GM21447 (cell line): ENCODE results near the gene NUP62.
"Not testable (repeated sequence)": the region's sequence is repeated elsewhere in the genome, so short reads cannot be mapped to it uniquely, and the experiment has no call there.

Experiments used
- ATAC-seq: cut with Tn5 transposase; IDR thresholded peaks from one replicate; pipeline ENCODE4 v1.9.1; 2021; ENCODE audit not compliant: unreplicated experiment

NUP62 gene

DNA sequence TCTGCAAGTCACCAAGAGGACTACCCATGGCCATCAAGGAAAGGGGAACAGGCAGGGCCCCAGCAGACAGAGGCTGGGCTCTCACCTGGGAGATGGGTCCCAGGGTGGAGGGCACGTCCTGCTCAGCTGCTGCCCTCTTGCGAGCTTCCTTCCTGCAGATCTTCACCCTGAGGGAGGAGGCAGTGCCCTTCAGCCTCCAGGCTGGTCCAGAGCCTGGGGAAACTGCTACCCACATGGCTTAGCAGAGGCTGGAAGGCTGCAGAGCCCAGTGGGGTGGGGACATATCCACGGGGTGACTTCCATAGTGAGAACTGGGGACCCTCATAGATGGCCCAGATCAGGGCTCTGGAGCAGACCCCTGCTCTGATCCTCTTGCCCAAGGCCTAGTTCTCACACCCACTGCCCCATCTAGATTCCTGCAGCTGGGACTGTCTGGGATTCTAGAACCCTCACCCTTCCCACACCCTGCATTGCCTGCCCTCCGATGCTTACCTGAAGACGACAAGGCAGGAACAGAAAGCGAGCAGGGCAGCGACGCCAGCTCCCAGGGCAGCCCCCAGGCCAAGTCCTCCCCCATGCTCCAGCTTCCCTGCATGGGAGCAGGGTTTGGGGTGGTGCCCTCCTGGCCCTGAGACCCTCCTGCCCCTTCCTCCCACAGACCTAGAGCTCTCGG lies 22.6 kb upstream of the NUP62 start:
- no peak for ATAC-seq

DNA sequence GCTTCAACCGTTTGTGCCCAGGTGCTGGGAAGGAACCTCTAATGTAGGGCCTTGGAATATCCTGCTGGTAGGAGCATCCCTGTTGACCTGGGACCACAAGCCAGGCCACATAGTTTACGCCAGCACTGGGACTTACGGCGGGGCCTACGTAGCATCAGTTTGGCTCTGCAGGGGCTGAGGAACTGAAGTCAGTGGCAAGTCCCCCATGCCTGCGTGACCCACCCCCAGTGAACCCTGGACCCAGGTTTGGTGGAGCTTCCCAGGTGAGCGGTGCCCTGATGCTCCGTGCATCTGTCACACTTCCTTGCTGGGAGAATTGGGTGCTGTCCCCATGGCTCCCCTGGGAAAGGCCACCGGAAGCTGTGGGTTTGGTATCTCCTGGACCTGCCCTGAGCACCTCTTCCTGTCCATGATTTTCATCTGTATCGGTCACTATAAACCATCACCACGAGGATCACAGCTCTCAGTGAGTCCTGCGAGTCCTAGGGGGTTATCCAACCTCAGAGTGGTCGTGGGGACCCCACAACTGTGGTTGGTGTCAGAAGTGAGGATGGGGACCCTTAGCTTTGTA lies 21.7 kb upstream of the NUP62 start:
- ATAC-seq: no peak

DNA sequence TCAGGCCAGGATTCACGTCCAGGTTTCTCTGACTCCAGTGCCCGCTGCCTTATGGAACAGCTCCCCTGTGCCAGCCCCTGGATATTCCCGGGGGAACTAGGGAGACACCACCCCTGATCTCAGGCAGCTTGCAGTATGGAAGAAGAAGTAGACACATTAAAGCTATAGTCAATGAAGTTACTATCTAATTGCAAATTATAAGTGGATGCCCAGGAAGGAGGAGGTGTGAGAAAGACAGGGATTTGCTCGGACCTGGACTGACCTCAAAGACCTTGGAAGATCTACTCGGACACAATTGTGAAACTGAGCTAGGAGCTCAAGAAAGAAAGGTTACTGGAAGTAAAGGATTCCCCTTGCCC lies 21.3 kb upstream of the NUP62 start:
- no peak for ATAC-seq

DNA sequence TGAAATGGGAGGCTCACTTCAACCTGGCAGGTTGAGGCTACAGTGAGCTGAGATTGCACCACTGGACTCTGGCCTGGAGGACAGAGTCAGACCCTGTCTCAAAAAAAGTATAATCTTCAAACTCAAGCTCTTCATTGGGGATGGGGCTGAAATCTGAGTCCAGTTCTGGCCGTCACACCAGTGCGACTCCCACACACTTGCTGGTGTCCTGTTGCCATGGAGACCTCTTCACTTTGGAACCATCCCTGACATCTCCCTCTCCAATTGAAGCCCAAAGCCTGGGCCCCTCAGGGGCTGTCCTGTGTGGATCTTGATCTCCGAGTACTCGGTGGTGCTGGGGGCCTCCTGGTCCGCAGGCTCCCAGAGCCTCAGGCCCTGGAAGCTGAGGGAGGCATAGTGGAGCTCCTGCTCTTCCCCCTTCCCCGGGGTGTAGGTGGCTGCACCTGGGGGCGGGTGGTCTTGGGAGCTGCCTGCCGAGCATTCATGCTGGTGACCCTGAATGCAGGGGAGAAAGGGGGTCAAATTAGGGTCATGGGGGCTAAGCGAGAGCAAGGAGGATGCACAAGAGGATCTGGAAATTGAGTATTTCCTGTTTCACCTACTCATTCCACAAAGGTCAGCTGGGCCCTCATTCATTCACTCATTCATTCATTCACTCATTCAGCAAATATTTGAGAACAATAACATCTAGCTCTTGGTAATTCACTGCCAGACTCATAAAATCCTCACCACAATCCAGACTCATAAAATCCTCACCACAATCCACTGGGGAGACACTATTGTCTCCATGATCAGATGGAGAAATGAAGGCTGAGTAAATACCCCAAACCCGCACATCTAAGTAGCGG lies 20.7 kb upstream of the NUP62 start:
- ATAC-seq: no peak

DNA sequence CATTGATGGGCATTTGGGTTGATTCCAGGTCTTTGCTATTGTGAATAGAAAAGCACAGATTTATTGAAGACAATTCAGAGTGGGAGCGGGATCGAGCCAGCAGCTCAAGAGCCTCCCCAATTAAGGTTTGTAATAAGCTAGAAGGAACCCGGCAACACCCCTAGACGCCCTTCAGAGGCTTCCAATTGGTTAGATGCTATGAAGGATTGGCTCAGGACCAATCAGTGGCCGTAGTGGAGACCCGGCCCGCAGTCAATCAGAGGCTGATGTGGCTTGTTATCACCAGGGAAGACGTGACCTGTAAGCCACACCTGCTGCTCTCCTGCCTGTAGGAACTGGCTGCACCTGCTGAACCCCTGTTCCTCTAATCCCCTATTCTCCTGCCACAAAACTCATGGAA lies 17.1 kb upstream of the NUP62 start:
- no peak for ATAC-seq

DNA sequence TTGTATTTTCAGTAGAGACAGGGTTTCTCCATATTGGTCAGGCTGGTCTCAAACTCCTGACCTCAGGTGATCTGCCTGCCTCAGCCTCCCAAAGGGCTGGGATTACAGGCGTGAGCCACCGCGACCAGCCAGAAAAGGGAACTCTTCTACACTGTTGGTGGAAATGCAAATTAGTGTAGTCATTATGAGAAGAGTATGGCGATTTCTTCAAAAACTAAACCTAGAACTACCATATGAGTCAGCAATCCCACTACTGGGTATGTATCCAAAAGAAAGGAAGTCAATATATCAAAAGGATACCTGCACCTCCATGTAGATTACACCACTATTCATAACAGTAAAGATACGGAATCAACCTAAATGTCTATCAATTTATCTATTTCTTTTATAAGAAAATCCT lies 15.3 kb upstream of the NUP62 start:
- not testable (repeated sequence) for ATAC-seq

DNA sequence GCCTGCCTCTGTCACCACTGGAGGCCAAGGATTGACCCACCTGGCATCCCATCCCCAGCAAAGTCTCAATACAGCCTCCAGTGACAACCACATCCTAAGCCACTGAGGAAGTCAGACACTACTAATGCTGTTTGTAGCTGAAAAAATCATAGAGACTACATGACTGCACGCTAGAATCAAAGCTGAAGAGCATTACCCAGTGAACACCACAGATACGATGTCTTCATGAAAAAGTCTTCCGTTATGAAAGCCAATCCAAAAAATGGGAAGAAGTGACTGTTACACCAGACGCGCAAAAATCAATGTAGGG lies 11.1 kb upstream of the NUP62 start:
- no peak for ATAC-seq

DNA sequence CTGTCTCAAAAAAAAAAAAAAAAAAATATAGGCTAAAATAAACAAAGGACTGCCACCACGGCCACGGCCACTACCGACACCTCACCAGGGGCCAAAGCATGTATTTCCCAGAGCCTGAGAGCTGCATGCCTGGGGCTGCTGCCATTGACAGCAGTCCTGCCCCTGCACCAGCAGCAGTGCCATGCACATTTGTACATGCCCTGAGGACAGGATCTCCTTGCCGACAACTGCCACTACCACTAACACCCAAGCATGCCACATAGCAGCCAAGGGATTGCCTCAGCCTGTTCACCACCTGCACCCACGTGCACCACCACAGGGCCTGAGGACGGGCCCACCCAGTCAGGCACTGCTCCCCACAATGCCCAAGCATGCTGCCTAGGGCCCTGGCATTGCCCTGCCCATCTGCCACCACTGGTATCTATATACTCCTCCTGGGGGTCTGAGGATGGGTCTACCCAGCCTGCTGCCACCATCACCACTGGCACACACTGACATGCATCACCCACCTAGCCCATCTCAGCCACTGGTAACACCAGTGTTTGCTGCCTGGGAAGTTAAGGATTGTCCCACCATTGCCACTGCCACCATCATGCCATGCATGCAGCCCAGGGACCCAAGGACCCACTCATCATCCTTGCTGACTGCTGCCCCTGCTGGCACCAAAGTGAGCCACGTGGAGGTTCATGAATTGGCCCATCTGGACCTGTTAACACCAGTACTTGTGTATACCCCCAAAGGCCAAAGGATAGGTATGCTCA lies 10.6 kb upstream of the NUP62 start:
- ATAC-seq: no peak

DNA sequence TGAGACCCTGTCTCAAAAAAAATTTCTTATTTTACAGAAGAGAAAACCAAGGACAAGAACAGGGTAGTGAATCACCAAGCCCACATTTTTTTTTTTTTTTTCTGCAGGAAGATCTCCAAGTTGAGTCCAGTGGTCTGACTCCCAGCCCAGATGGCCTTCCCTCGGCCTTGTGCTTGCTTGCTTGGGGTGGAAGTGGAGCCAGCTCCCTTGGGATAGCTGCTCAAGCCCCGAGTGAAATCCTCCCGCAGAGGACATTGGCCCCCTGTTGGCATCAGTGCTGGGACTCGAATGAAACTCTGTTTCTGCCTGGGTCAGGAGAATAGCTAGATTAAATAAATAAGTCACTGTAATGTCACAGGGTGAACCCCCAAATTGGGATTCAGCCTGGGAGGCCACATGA lies 9.4 kb upstream of the NUP62 start:
- ATAC-seq: no peak

DNA sequence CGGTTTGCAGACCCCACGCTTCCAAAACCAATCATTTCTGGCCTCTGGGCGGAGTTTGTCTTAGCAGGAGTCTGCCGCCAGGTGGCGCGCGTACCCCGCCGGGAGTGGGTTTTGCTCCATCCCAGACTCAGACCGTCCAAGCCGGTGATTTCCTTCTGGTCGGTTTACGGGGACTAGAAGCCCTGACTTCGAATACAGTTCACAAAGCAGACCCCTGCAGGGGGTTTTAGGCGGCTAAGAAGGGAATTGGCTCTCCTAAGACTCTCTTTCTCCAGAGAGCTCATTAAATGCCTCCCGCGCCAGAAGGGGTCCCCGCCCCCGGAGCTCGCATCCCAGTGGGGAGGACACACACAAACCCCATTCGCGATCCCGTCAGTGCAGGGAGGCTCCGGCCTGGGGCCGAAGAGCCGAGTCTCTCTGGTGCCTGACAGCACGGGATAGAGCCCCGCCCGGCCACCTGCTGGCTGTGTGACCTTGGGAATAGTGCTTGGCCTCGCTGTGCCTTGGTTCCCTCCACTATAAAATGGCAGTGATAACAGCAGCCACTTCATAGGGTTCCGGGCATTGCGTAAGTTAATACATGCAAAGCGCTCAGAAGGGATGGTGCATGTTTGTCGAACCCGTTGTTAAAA lies 8.6 kb upstream of the NUP62 start:
- ATAC-seq: no peak

DNA sequence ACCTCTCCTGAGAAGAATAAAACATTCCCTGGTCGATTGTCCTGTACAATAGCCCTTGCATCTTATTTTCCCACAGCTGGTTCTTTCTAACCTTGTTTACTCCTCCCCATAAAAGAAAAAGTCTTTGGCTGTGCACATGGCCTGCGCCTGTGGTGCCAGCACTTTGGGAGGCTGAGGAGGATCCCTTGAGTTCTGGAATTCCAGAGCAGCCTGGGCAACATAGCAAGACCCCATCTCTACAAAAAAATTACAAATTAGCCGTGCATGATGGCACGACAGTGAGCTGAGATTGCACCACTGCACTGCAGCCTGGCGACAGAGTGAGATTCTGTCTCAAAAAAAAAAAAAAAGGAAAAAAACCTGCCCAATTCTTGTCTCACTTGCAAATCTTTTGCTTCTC lies 7.2 kb upstream of the NUP62 start:
- ATAC-seq: no peak

DNA sequence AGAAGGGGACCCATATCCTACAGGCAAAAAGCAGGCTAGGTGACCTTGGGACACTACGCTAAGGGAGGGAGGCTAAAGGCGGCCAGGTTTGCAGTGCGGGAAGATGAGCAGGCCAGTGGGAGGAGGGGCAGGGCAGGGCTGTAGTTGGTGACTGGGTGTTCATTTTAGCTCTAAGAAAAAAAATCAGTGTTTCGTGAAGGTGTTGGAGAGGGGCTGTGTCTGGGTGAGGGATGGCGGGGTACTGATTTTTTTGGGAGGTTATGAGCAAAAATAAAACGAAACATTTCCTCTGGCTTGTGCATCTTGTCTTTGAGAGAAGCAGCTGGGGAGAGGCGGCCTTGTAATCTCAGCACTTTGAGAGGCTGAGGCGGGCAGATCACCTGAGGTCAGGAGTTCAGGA lies 4.3 kb upstream of the NUP62 start:
- no peak for ATAC-seq

DNA sequence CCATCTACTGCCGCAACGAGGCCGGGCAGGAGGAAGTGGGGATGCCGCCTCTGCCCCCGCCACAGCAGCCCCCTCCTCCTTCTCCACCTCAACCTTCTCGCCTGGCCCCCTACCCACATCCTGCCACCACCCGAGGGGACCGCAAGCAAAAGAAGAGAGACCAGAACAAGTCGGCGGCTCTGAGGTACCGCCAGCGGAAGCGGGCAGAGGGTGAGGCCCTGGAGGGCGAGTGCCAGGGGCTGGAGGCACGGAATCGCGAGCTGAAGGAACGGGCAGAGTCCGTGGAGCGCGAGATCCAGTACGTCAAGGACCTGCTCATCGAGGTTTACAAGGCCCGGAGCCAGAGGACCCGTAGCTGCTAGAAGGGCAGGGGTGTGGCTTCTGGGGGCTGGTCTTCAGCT lies 3.4 kb upstream of the NUP62 start:
- ATAC-seq: no peak

DNA sequence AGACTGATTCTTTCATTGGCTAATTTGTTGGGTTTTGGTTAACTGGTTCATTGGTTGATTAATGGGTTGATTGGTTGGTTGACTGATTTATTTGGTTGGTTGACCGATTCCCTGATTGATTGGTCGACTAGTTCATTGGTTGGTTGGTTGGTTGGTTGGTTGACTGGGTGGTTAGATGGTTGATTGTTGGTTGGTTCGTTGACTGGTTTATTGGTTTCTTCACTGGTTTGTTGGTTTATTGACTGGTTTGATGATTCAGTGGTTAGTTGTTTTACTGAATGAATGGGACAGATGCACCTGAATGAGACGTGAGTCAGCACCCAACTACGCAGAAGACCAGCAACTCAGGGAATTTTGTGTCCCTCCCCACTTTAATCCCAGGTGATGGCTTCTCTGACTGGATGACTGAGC lies 2.7 kb upstream of the NUP62 start:
- ATAC-seq: no peak

DNA sequence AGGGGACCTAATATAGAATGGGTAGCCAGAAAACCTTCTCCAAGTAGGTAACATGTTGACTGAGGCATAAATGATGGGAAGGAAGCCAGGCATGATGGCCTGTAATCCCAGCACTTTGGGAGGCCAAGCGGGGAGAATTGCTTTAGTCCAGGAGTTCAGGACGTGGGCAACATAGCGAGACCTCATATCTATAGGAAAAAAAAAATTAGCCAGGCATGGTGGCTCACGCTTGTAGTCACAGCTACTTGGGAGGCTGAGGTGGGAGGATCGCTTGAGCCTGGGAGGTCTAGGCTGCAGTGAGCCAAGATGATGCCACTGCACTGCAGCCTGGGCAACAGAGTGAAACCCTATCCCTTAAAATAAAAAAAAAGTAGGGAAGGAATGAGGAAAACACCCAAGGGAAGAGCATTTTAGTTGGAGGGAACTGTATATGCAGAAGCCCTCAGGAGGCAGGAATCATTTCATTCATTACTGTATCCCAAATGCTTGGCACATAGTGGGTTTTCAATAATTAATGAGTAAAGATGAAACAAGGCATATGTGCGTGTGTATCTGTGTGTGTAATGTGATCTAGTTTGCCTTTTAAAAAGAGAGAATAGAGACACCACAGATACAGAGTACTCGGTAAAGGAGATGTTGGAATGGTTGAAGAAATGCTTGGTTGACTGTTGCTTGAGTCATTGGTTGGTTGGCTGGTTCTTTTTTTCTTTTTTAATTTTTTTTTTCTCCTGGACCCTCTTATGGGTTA lies 2.2 kb upstream of the NUP62 start:
- no peak for ATAC-seq

DNA sequence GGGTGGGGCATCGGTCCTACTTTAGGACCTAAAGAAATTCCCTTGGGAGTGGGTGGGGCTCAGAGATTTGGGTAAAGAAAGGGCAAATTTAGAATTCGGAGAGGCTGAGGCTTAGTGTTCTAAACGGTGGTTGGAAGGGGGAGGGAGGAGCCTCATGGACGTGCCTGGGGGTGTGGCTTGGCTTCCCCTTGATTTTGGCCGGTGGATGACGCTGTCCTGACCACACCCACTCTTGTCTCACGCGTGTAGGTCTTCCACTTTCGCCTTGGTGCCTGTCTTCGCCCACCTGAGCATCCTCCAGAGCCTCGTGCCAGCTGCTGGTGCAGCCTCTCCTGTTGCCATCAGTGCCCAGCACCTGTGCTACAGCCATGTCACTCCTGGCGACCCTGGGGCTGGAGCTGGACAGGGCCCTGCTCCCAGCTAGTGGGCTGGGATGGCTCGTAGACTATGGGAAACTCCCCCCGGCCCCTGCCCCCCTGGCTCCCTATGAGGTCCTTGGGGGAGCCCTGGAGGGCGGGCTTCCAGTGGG lies 1.2 kb upstream of the NUP62 start:
- no peak for ATAC-seq

DNA sequence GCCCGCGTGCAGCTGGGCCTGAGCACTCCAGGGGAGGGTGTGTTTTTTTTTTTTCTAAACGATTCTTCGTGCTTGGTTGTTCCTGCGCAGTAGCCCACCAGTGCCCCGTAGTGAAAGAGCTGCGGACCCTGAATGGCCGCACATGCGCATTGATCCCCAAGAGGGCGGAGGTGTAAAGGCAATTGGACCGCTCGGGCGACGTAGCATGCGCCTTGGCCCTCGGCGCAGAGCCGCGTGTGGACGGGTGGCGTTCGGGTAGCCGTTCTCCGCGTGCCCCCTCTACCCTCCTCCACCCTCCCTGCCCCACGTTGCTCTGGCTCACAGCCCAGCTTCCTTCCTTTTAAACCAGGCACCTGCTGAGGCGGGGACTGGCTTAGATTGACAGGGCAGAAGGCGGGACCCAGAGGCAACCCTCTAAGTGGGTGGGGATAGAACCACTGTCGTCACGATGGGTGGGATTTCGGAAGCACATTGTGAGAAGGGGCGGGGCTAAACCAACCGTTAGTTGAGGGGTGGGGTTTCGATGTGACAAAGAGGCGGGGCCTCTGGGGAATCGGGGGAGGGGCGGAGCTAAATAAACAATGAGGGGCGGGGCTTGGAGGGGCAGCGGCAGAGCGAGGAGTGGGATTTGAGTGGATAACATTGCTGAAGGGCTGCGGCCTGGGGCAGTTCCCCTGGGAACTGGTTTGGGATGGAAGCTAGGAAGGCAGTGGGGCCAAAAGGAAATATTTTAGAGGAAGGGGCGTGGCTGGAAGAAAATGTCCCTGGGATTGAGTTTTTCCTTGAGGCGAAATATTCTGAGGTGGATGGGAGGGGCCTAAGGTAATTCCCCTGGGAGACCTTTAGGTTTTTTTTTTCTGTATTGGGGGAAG lies 543 bp upstream of the NUP62 start:
- ATAC-seq: peak; percentile 50

DNA sequence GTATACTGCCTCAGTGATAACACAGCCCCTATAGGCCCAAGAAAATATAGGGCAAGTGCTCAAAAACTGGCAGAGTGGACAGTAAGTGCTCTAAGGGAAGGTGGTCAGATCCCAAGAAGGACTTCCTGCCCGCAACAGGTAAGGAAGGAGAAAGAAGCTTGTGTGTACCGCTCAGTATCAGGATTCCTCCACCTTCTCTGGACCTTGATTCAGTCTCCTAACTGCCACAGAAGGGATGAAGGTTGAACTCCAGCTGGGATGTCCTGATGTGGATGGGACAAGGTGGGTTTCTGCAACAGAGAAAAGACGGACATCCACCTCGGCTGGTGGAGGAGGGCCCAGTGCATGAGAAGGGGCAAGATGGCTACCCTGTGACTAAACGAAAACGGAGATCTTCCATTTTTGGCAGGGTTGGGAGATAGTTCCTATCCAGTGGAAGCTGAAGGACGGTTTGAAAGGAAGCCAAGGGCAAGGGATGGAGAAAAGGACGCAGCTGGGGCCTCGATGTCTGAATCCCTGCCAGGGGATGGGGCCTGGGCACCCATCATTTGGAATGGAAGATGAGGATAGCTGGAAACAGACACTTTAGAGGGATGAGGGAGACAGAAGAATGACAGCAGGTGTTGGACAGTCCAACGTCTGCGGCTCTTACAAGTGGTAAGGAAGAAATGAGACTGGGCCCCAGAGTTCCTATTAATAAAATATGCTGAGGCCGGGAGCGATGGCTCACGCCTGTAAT lies 1.6 kb downstream of the NUP62 start:
- ATAC-seq: no peak

DNA sequence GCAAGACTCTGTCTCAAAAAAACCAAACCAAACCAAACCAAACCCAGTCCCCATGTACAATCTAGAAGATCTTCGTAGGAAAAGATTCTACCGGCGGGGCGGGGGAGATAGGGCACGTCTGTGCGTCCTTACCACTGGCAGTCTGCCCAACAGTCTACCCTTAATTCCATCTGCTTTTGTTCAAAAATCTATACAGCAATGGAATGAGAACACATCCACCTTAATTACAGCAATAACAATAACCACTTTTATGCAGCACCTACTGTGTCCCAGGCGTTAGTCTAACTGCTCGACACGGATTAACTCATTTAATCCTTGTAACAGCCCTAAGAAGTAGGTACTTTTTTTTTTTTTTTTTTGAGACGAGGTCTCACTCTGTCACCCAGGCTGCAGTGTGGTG lies 2.8 kb downstream of the NUP62 start:
- ATAC-seq: no peak
